Liver (tissue), 3 donors: ENCODE data around the gene IL1RAPL1.

Source experiments
- CTCF ChIP-seq: fragments of 150-350 bp; IDR thresholded peaks from 2 replicates; pipeline ENCODE4 v1.5.1; 2017; ENCODE audit warnings: improper control_type of control experiment, low read depth, low read length; ENCODE audit not compliant: missing input control
- EGR1 ChIP-seq, 2 donors: IDR thresholded peaks; 2 replicates each; pipeline ENCODE4 v1.6.1; 2016 to 2018; ENCODE audit warnings: antibody characterized with exemption in 2 of 2, low read depth in 2 of 2
- FOXA1 ChIP-seq: IDR thresholded peaks from 2 replicates; pipeline ENCODE4 v1.6.1; 2016; ENCODE audit warnings: antibody characterized with exemption
- JUND ChIP-seq, 2 donors: IDR thresholded peaks; 2 replicates each; pipeline ENCODE4 v1.6.1; 2016; ENCODE audit warnings: antibody characterized with exemption in 2 of 2
- MAX ChIP-seq: IDR thresholded peaks from 2 replicates; pipeline ENCODE4 v1.6.1; 2016; ENCODE audit warnings: antibody characterized with exemption
- RAD21 ChIP-seq, 2 donors: IDR thresholded peaks; 2 replicates each; pipeline ENCODE4 v1.6.1; 2016; ENCODE audit warnings: antibody characterized with exemption in 2 of 2, mild to moderate bottlenecking in 2 of 2
- SP1 ChIP-seq: IDR thresholded peaks from 2 replicates; pipeline ENCODE4 v1.6.1; 2018; ENCODE audit warnings: antibody characterized with exemption, mild to moderate bottlenecking
- TAF1 ChIP-seq: conservative IDR thresholded peaks from 2 replicates; pipeline ENCODE4 v1.6.1; 2016; ENCODE audit warnings: antibody characterized with exemption, mild to moderate bottlenecking
- YY1 ChIP-seq: IDR thresholded peaks from 2 replicates; pipeline ENCODE4 v1.6.1; 2016; ENCODE audit warnings: antibody characterized with exemption, mild to moderate bottlenecking
- TF ChIP-seq, protein P1 (sequence below): IDR thresholded peaks from 2 replicates; pipeline ENCODE4 v1.6.1; 2016; ENCODE audit warnings: antibody characterized with exemption, mild to moderate bottlenecking
- TF ChIP-seq, protein P2 (sequence below): IDR thresholded peaks from 2 replicates; pipeline ENCODE4 v1.6.1; 2016; ENCODE audit warnings: antibody characterized with exemption
- donor health status: healthy.
- donor health status: healthy.

DNA sequence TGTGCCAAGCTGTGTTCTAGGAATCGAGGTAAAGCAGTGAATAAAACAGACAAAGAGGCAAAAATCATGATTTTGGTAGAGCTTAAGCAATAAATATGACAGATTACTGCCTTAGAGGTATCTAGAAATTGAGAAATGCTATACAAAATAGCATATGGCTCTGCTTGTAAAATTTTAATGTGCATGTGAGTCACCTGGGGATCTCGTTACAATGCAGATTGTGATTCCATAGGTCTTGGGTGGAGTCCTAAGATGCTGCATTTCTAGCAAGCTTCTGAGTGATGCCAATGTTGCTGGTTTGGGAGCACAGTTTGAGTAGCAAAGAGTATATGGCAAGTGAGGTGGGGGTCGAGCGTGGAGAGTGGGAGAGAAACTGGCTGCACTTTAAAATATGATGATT lies 930.9 kb downstream of the IL1RAPL1 start:
- TF ChIP-seq TAF1 (no peak), MAX (no peak), JUND (IDR thresholded peaks at IDR 0.05) (no peak), CTCF (no peak), YY1 (no peak), FOXA1 (no peak), SP1 (no peak), RAD21 (IDR thresholded peaks at IDR 0.05) (no peak), EGR1 (IDR thresholded peaks at IDR 0.05; ENCODE audit: low read depth in 2 of 2) (no peak)
- TF ChIP-seq, protein P1, sequence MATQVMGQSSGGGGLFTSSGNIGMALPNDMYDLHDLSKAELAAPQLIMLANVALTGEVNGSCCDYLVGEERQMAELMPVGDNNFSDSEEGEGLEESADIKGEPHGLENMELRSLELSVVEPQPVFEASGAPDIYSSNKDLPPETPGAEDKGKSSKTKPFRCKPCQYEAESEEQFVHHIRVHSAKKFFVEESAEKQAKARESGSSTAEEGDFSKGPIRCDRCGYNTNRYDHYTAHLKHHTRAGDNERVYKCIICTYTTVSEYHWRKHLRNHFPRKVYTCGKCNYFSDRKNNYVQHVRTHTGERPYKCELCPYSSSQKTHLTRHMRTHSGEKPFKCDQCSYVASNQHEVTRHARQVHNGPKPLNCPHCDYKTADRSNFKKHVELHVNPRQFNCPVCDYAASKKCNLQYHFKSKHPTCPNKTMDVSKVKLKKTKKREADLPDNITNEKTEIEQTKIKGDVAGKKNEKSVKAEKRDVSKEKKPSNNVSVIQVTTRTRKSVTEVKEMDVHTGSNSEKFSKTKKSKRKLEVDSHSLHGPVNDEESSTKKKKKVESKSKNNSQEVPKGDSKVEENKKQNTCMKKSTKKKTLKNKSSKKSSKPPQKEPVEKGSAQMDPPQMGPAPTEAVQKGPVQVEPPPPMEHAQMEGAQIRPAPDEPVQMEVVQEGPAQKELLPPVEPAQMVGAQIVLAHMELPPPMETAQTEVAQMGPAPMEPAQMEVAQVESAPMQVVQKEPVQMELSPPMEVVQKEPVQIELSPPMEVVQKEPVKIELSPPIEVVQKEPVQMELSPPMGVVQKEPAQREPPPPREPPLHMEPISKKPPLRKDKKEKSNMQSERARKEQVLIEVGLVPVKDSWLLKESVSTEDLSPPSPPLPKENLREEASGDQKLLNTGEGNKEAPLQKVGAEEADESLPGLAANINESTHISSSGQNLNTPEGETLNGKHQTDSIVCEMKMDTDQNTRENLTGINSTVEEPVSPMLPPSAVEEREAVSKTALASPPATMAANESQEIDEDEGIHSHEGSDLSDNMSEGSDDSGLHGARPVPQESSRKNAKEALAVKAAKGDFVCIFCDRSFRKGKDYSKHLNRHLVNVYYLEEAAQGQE = no peak
- TF ChIP-seq, protein P2, sequence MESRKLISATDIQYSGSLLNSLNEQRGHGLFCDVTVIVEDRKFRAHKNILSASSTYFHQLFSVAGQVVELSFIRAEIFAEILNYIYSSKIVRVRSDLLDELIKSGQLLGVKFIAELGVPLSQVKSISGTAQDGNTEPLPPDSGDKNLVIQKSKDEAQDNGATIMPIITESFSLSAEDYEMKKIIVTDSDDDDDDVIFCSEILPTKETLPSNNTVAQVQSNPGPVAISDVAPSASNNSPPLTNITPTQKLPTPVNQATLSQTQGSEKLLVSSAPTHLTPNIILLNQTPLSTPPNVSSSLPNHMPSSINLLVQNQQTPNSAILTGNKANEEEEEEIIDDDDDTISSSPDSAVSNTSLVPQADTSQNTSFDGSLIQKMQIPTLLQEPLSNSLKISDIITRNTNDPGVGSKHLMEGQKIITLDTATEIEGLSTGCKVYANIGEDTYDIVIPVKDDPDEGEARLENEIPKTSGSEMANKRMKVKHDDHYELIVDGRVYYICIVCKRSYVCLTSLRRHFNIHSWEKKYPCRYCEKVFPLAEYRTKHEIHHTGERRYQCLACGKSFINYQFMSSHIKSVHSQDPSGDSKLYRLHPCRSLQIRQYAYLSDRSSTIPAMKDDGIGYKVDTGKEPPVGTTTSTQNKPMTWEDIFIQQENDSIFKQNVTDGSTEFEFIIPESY = no peak
